K562 (cell line): ENCODE results near the gene SAFB. TPM values are rescaled to one million over a fixed set of nuclear protein-coding genes. Genes with fewer than 3 reads are reported as not detected.

ENCODE experiments used
- CHD7 ChIP-seq: fragments of 200-600 bp; sonication (generic); IDR thresholded peaks from one replicate; pipeline ENCODE4 v1.6.1; 2012; ENCODE audit warnings: mild to moderate bottlenecking, low read depth, low read length, inconsistent platforms
- FOXO4 ChIP-seq: fragments of 450-650 bp; formaldehyde crosslinking; IDR thresholded peaks from 2 replicates; pipeline ENCODE4 v1.4.0; 2020; ENCODE audit warnings: mild to moderate bottlenecking, moderate library complexity
- FUS ChIP-seq: fragments of 200-400 bp; formaldehyde crosslinking; optimal IDR thresholded peaks from 2 replicates; pipeline ENCODE3; 2017; ENCODE audit warnings: low read depth, low read length
- HDAC6 ChIP-seq: IDR thresholded peaks from 2 replicates; pipeline ENCODE4 v1.6.1; 2012; ENCODE audit warnings: low read depth, mild to moderate bottlenecking, control low read depth, inconsistent platforms, low read length, moderate library complexity
- KDM4B ChIP-seq, 2 experiments: fragments of 450-650 bp in 1 of 2; sonication (generic) in 1 of 2; IDR thresholded peaks; 2 replicates each; pipeline ENCODE4 v1.6.1; 2016 to 2017; ENCODE audit warnings: borderline replicate concordance in 2 of 2, antibody characterized with exemption in 1 of 2, low read depth in 1 of 2, mild to moderate bottlenecking in 1 of 2
- MYC ChIP-seq, 2 experiments: fragments of 250-450 bp in 1 of 2; sonication (Bioruptor Pico) in 1 of 2; IDR thresholded peaks; 2 replicates each; pipeline versions ENCODE4 v1.5.1 to v1.6.1; 2012 to 2021; ENCODE audit warnings: low read depth in 2 of 2, borderline replicate concordance in 1 of 2, improper control_type of control experiment in 1 of 2, low read length in 1 of 2, mild to moderate bottlenecking in 1 of 2, moderate library complexity in 1 of 2
- TEAD1 ChIP-seq, 2 experiments: fragments of 450-650 bp in 1 of 2; sonication (generic) in 1 of 2; formaldehyde crosslinking; IDR thresholded peaks; 2 replicates each; pipeline versions ENCODE4 v1.4.0 to v1.8.0; 2020 to 2022; ENCODE audit warnings: mild to moderate bottlenecking in 2 of 2, missing genetic modification reagents in 1 of 2
- ZBTB49 ChIP-seq: sonication (generic); formaldehyde crosslinking; IDR thresholded peaks from 2 replicates; pipeline ENCODE4 v1.8.0; 2022; ENCODE audit warnings: missing genetic modification reagents, mild to moderate bottlenecking, borderline replicate concordance
- ZNF134 ChIP-seq: fragments of 250-450 bp; sonication (Bioruptor Pico); conservative IDR thresholded peaks from 2 replicates; pipeline ENCODE4 v1.4.0; 2020
- polyA plus RNA-seq, 8 experiments: library from polyadenylated mRNA; depleted of rRNA in 4 of 8; stranded (reverse) in 5 of 8; unstranded in 3 of 8; fragments of >200 nt; fragmentation: Nextera tagmentation in 2 of 8; fragmentation: Illumina TruSeq in 1 of 8; extraction: Ambion mirVana in 2 of 8; extraction: Trizol in 1 of 8; gene quantifications; 2 replicates each; pipeline versions ENCODE4 v1.2.1 to v1.2.3, GENCODE V29; 2011 to 2014; ENCODE audit warnings: inconsistent platforms in 1 of 8, missing spikeins in 1 of 8
- total RNA-seq, 7 experiments: library from RNA; depleted of rRNA in 6 of 7; stranded (reverse); fragments of >200 nt in 6 of 7; fragmentation: Illumina TruSeq in 2 of 7; extraction: Trizol in 2 of 7; gene quantifications; 2 replicates each; pipeline versions ENCODE4 v1.2.1 to v1.2.3, GENCODE V29; 2011 to 2021; ENCODE audit warnings: low replicate concordance in 1 of 7

The SAFB gene
- total and polyA plus RNA-seq, 9 of the 15 experiments (the other 6 are each of a cell fraction or from before 2014, with no cell fraction given) = 1.1 to 151 (median 83.1) TPM

- TF ChIP-seq CHD7 (peak; percentile 26), TEAD1 (CRISPR knock-in tag; IDR thresholded peaks at IDR 0.05) (peak in 1 of 2 experiments; percentile 53; a peak in 1 of 4 replicates), FOXO4 (CRISPR knock-in tag) (no peak), FUS (peak; percentile 85), ZBTB49 (CRISPR knock-in tag) (no peak), KDM4B (IDR thresholded peaks at IDR 0.05; ENCODE audit: borderline replicate concordance in 2 of 2, low read depth in 1 of 2) (0 out of 4 replicates have a peak, but pooled peaks of 1 of the 2 experiments have one; percentile 10), MYC (IDR thresholded peaks at IDR 0.05; ENCODE audit: low read depth, low read length) (no peak), MYC (CRISPR knock-in tag; IDR thresholded peaks at IDR 0.05; ENCODE audit: borderline replicate concordance, low read depth) (peak; percentile 69; the same call in 1 of the 2 replicates), HDAC6 (peak; percentile 62; the same call in 1 of the 2 replicates), ZNF134 (CRISPR knock-in tag) (peak; percentile 56; the same call in 1 of the 2 replicates)
Measured at GRCh38 chr19:5691822-5692722, 69.2 kb downstream of the SAFB start (continued).
